Activated CD8-positive, alpha-beta memory T cell treated with anti-CD3 and anti-CD28 coated beads for 24 hours (primary cell): ENCODE data around the gene CDON.

ENCODE experiments used
- DNase-seq: peaks from one replicate; pipeline ENCODE4 v3.0.0-alpha.2; 2020

The CDON gene

GRCh38 chr11:126082251-126083109 is 19.8 kb upstream of the CDON start:
- no peak for DNase-seq

- no peak for DNase-seq
Observed at GRCh38 chr11:126081915-126082250, 19.2 kb upstream of the CDON start.

GRCh38 chr11:126080161-126080941 is 17.7 kb upstream of the CDON start:
- DNase-seq = no peak

- DNase-seq = no peak
Observed at GRCh38 chr11:126079621-126080124, 17.0 kb upstream of the CDON start.

- no peak for DNase-seq
Observed at GRCh38 chr11:126076641-126077040, 14.0 kb upstream of the CDON start.

GRCh38 chr11:126072801-126073594 is 10.3 kb upstream of the CDON start:
- DNase-seq = no peak

- no peak for DNase-seq
Observed at GRCh38 chr11:126072141-126072741, 9.6 kb upstream of the CDON start.

GRCh38 chr11:126063507-126063852 is 814 bp upstream of the CDON start:
- no peak for DNase-seq

- DNase-seq = no peak
Observed at GRCh38 chr11:126061707-126062678, 673 bp downstream of the CDON start.

GRCh38 chr11:126060757-126061171 is 1.9 kb downstream of the CDON start:
- DNase-seq = no peak

GRCh38 chr11:126059238-126059781 is 3.4 kb downstream of the CDON start:
- DNase-seq = no peak

- no peak for DNase-seq
Observed at GRCh38 chr11:126058105-126058874, 4.4 kb downstream of the CDON start.

GRCh38 chr11:126054882-126055281 is 7.8 kb downstream of the CDON start:
- no peak for DNase-seq

- no peak for DNase-seq
Observed at GRCh38 chr11:126054408-126054807, 8.3 kb downstream of the CDON start.

GRCh38 chr11:126053415-126054286 is 9.0 kb downstream of the CDON start:
- DNase-seq = no peak

- no peak for DNase-seq
Observed at GRCh38 chr11:126051117-126051516, 11.5 kb downstream of the CDON start.

GRCh38 chr11:126049159-126049558 is 13.5 kb downstream of the CDON start:
- no peak for DNase-seq

GRCh38 chr11:126048197-126048596 is 14.5 kb downstream of the CDON start:
- DNase-seq = no peak

GRCh38 chr11:126046570-126047195 is 16.0 kb downstream of the CDON start:
- no peak for DNase-seq
